GM20000 (cell line): ENCODE results near the gene KDM5B.

Source experiments
- DNase-seq: peaks from one replicate; pipeline ENCODE4 v3.0.0; 2012; ENCODE audit warnings: low spot score
- TF ChIP-seq, protein P1 (sequence below): IDR thresholded peaks from 2 replicates; pipeline ENCODE4 v1.5.1; 2012; ENCODE audit warnings: mild to moderate bottlenecking, control low read depth; ENCODE audit errors: extremely low read depth, missing control alignments

Gene KDM5B

DNA sequence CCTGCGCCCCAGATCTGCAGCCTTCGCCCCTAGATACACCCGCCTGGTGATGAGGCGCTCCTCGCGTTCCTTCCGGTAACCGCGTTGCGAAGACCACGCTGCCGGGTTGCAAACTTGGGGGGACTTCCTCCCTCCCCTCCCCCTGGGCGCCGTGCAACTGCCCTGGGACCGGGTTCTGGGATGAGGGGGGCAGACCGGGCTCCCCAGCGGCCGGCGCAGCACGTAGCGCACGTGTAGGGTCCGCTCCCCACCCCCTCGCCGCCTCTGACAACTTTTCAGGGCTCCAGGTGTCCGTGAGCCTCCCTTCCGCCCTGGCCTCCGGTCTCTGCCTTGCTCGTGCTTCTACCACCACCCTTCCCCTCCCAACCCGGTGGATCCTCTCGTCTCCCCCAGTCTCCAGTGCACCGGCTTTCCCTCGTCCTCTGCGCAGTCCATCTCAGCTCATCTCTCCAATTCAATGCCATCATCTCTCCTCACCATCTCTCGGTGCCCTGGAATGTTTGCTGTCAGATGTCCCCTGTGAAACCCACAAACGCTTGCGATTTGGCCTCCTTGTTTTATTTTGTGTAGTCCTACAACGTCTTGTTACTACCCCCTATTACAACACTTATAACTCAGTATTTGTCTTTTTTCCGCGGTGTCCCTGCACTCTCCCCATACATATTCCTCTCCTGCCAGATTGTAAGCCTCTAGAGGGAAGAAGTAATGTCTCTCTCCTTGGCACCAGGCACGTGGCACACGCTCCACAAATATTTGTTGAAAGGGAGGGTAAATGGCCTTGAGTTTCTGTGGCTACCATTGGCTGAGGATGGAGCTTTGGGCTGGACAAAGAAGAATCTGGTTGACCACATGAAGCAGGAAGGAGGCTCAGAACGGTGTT lies 3.3 kb upstream of the KDM5B start:
- TF ChIP-seq, protein P1, sequence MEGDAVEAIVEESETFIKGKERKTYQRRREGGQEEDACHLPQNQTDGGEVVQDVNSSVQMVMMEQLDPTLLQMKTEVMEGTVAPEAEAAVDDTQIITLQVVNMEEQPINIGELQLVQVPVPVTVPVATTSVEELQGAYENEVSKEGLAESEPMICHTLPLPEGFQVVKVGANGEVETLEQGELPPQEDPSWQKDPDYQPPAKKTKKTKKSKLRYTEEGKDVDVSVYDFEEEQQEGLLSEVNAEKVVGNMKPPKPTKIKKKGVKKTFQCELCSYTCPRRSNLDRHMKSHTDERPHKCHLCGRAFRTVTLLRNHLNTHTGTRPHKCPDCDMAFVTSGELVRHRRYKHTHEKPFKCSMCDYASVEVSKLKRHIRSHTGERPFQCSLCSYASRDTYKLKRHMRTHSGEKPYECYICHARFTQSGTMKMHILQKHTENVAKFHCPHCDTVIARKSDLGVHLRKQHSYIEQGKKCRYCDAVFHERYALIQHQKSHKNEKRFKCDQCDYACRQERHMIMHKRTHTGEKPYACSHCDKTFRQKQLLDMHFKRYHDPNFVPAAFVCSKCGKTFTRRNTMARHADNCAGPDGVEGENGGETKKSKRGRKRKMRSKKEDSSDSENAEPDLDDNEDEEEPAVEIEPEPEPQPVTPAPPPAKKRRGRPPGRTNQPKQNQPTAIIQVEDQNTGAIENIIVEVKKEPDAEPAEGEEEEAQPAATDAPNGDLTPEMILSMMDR, result no peak
- peak; percentile 56 for DNase-seq

DNA sequence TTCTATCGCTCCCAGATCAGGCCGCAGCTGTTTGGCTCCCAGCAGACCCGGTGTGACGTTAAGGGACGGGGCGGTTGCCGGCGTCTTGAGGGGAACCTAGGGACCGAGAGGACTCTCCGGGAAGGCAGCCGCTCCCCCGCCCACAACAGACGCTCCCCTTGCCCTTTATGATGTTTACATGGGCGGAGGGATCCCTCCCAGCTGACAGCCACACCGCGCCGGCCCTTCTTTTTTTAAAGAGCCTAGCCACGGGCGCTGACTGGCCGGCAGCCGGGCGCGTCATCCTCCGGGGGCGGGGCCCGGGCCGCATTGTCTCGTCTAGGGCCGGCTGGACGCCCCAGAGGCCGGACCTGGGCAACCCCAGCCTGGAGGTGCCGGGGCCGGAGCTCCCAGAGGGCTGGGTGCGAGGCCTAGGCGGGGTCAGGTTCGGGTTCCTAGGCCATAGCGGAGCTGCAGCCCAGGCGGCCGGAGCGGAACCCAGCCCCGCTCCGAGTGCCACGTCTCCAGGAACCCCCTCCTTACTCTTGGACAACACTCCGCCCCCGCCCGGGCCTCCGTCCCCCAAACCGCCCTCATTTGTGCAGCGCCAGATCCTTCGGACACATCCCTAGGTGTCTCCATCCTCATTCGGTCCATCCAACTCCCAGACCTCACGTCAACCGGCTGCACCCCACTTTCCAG lies 2.5 kb upstream of the KDM5B start, which contains the start of gene PCAT6:
Gene PCAT6 (plus strand): TSS at position 340 of the 681 bp plus-strand sequence.
- TF ChIP-seq, protein P1, result no peak
- peak; percentile 96 for DNase-seq

DNA sequence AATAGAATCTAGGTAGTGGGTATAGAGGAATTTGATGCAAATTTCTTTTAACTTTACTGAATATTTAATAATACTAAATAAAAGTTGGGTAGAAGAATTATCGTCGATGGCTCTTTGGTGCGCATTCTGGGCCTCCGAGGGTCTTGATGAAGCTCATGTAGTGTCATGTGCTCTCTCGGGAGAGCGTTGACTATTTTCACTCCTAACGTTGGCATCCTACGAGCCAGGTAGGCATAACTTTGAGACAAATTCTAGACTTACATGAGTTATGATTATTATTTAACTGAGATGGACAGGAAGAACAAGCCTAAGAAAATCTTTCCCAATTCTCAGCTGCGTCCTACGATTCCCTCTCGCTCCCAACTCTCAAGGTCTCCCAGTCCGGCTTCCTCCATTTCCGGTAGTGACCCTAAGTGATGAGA lies 2.0 kb upstream of the KDM5B start:
- TF ChIP-seq, protein P1, result no peak
- no peak for DNase-seq

DNA sequence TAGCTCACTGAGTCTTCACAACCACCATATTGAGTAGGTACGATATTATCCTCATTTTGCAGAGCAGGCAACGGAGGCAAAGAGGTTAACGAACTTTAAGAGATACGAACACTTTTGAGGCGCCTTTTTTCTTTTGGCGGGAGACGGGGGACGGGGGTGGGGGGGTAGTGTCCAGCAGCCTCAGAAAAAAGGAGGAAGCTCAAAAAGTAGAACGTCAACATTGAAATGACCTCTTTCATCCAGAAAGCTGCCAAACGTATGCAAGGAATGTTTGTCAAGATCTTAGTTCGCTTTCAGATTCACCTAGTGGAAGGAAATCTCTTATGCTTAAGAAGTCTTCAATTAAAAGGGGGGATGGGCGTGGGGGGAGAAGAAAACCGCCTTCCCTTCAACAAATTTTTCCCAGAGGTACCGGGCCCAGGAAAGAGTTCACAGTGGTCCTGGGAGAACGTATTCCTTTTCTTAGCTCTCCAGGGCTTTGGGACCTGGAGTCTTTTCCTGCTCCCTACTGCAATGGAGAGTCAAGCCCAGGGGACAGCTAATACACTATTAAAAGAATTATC lies 1.5 kb upstream of the KDM5B start:
- no peak for DNase-seq
- TF ChIP-seq, protein P1, result no peak

DNA sequence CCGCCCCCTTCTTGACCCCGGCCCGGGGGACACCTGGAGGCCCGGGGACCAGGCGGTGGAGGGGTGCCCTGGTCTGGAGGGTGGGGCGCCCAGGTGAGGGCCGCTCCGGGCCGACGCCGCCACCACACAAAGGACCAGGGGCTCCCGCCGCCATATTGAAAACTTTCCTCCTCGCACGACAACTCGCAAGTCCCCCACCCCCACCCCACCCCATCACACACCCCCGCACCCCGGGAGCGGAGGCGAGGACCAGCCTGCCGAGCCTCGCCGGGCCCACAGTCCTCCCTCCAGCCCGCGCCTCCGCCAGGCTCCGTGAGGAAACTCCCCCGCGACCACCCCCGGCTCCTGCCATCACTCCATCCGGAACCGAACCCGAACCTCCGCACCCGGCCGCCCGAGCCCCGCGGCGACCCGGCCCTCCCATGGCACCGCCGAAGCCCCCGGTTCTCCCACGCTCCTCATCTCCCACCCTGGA lies 733 bp downstream of the KDM5B start:
- TF ChIP-seq, protein P1, result no peak
- DNase-seq, result peak; percentile 88

DNA sequence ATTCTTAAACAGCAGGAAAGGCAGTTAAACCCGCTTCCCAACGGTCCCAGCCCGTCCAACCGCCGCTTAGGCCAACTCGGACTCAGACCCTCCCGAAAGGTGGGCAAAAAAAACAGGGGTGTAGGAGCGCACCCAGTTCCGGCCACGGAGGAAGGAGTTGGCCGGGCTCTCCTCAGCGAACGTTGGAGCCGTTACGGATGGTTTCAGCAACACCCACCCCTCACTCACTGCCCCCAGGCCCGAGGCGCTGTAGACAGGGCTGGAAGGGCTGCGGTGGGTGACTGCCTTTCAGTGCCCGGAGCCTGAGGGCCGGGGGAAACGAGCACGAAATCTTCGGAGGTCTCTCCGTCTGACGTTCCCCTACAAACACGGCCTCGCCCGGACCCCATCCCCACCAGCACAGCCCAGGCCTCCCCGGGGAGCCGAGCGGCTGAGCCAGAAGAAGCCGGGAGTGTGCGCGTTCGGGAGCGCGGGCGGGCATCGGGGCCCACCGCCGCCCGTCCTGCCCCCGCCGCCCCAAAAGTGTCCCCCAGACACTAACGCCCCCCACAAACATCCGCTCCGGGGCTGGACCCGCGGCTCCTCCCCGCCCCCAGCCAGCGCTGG lies 1.3 kb downstream of the KDM5B start:
- TF ChIP-seq, protein P1, result no peak
- peak; percentile 41 for DNase-seq
